ENCODE results near the gene NEURL1B.

DNA sequence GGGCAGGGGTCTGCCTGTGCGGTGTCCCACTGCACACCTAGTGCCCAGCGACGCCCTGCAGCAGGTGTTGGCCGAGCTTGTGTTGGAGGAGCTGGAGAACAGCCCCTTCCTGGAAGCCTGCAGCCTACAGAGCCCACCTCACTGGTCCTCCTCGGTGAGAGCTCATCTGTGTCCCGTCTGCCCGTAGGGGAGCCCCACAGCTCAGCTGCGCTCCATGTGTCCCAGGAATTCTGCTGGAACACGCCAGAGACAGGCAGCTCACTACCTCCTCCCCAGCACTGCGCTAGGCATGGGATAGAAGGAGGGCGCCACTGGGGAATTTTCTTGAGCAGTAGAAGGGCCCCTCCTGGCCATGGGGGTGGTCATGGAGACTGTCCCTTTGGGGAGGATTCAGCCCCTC is 85.9 kb downstream of the NEURL1B start:
- TF ChIP-seq CTCF (IDR thresholded peaks at IDR 0.05) (no peak), POLR2A (IDR thresholded peaks at IDR 0.05) (no peak)

Measured in tibial nerve (tissue), 3 donors.